PC-3 (cell line): ENCODE results near the gene PTDSS2. TPM values are rescaled to one million over a fixed set of nuclear protein-coding genes. Genes with fewer than 3 reads are reported as not detected.
"Not testable (repeated sequence)": the region's sequence is repeated elsewhere in the genome, so short reads cannot be mapped to it uniquely, and the experiment has no call there.

Experiments
- ATAC-seq: fragments of 200-7000 bp; cut with Tn5 transposase; 2 replicates; pipeline ENCODE4 v1.9.1; 2020; ENCODE audit warnings: mild to moderate bottlenecking, moderate library complexity
- BruUV-seq: library from RNA; stranded (reverse); fragments of 400-500 nt; replicated peaks from 2 replicates; lab custom pipeline; 2021; lab: Mats Ljungman, UMichigan
- CTCF ChIA-PET: fragments of 300-600 bp; sonication (Branson Sonifier 250); formaldehyde crosslinking; loops from one replicate; lab custom pipeline; 2022; ENCODE audit warnings: antibody characterized with exemption; lab: Charles Lee
- POLR2A ChIA-PET: fragments of 300-600 bp; sonication (Branson Sonifier 250); formaldehyde crosslinking; loops from one replicate; lab custom pipeline; 2022; ENCODE audit warnings: antibody characterized with exemption; ENCODE audit not compliant: unreplicated experiment; lab: Charles Lee
- DNase-seq: peaks from one replicate; pipeline ENCODE4 v3.0.0-alpha.2; 2015
- H2AFZ ChIP-seq: fragments of 300-600 bp; sonication (generic); 2 replicates; pipeline ENCODE4 v1.6.0; 2016; ENCODE audit warnings: antibody characterized with exemption, low read length
- H3F3A ChIP-seq: fragments of 300-600 bp; sonication (generic); one replicate; pipeline ENCODE4 v1.6.0; 2017; ENCODE audit warnings: antibody characterized with exemption, low read length, control low read depth, mild to moderate bottlenecking; ENCODE audit not compliant: unreplicated experiment
- H3K27ac ChIP-seq: fragments of 300-600 bp; sonication (generic); 2 replicates; pipeline ENCODE4 v1.5.1; 2016; ENCODE audit warnings: mild to moderate bottlenecking, low read length
- H3K27me3 ChIP-seq: fragments of 300-600 bp; sonication (generic); 2 replicates; pipeline ENCODE4 v1.6.1; 2016; ENCODE audit warnings: low read length, mixed read lengths
- H3K36me3 ChIP-seq: fragments of 300-600 bp; sonication (generic); 2 replicates; pipeline ENCODE4 v1.6.1; 2016; ENCODE audit warnings: low read depth, mixed run types, low read length, mixed read lengths
- H3K4me1 ChIP-seq: fragments of 300-600 bp; sonication (generic); 2 replicates; pipeline ENCODE4 v1.5.1; 2016; ENCODE audit warnings: low read length; ENCODE audit not compliant: insufficient read depth
- H3K4me2 ChIP-seq: fragments of 300-600 bp; sonication (generic); 2 replicates; pipeline ENCODE4 v1.6.0; 2016; ENCODE audit warnings: low read length
- H3K4me3 ChIP-seq: fragments of 300-600 bp; sonication (generic); 2 replicates; pipeline ENCODE4 v1.5.1; 2016; ENCODE audit warnings: mild to moderate bottlenecking, low read length, mixed read lengths
- H3K79me2 ChIP-seq: fragments of 300-600 bp; sonication (generic); 2 replicates; pipeline ENCODE4 v1.6.1; 2017; ENCODE audit warnings: low read length, mixed read lengths
- H3K9ac ChIP-seq: fragments of 300-600 bp; sonication (generic); 2 replicates; pipeline ENCODE4 v1.6.0; 2016; ENCODE audit warnings: mild to moderate bottlenecking, low read length
- H3K9me2 ChIP-seq: fragments of 300-600 bp; sonication (generic); replicated peaks from 2 replicates; pipeline ENCODE4 v1.6.1; 2016; ENCODE audit warnings: mixed run types, low read length, mixed read lengths
- H3K9me3 ChIP-seq: fragments of 300-600 bp; sonication (generic); 2 replicates; pipeline ENCODE4 v1.6.1; 2016; ENCODE audit warnings: low read length, mixed read lengths
- H4K20me1 ChIP-seq: fragments of 300-600 bp; sonication (generic); 2 replicates; pipeline ENCODE4 v1.6.1; 2016; ENCODE audit warnings: low read length, mixed read lengths
- EZH2 ChIP-seq: fragments of 300-600 bp; sonication (generic); IDR thresholded peaks from one replicate; pipeline ENCODE4 v1.6.1; 2017; ENCODE audit warnings: antibody characterized with exemption, mild to moderate bottlenecking, low read length; ENCODE audit not compliant: unreplicated experiment
- EZH2phosphoT487 ChIP-seq: fragments of 300-600 bp; sonication (generic); IDR thresholded peaks from 2 replicates; pipeline ENCODE4 v1.6.1; 2018; ENCODE audit warnings: mild to moderate bottlenecking, antibody characterized with exemption, low read length, borderline replicate concordance
- intact Hi-C: fragments of 100-400 bp; cut with micrococcal nuclease; formaldehyde crosslinking; loops from 2 replicates; pipeline ENCODE4 v1.9.0; 2023
- total RNA-seq: library from RNA; depleted of rRNA; stranded (reverse); fragments of >200 nt; gene quantifications from 2 replicates; pipeline ENCODE4 v1.2.3, GENCODE V29; 2014
- TF ChIP-seq, protein P1 (sequence below): fragments of 300-600 bp; sonication (generic); conservative IDR thresholded peaks from 2 replicates; pipeline ENCODE4 v1.5.1; 2017; ENCODE audit warnings: antibody characterized with exemption, low read depth, mild to moderate bottlenecking, low read length

Gene PTDSS2
- total RNA-seq, 1 experiment from 2014 or later: 53.0 TPM

DNA sequence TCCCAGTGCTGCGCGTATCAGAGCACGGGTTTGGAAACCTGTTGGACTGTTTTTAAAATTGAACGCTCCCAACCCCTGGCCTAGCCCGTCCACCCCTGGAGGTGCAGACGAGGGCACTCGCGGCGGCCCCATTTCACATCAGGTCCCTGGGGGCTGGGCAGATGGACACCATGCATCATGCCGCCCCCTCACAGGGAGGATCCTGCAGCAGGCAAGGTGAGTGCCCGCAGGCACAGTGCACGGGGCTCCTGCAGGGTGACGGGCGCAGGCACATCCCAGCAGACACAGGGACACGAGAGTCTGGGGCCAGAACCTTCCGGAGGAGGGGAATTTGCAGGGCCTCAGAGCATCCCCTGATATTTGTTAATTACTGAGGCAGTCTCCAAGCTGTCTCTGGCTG, 15.6 kb upstream of the PTDSS2 start:
- Histone ChIP-seq H3K4me1 (no peaks in the 10 kb centered on the region), H3F3A (no peaks in the 10 kb centered on the region), H3K36me3 (no peaks in the 10 kb centered on the region), H4K20me1 (no peaks in the 10 kb centered on the region), H3K27me3 (no peaks in the 10 kb centered on the region), H3K4me3 (no peak overlapping the region), H3K9me2 (no peaks in the 10 kb centered on the region), H3K4me2 (no peak overlapping the region), H3K79me2 (no peaks in the 10 kb centered on the region), H3K9ac (no peak overlapping the region), H3K9me3 (no peaks in the 10 kb centered on the region), H2AFZ (no peak overlapping the region), H3K27ac (no peak overlapping the region)
- ChIA-PET POLR2A (no interaction called here), CTCF (no interaction called here)
- intact Hi-C loops: no loop called here
- no TSS peak for BruUV-seq
- no peak for DNase-seq
- TF ChIP-seq EZH2 (no peak), EZH2phosphoT487 (no peak)
- TF ChIP-seq, protein P1, sequence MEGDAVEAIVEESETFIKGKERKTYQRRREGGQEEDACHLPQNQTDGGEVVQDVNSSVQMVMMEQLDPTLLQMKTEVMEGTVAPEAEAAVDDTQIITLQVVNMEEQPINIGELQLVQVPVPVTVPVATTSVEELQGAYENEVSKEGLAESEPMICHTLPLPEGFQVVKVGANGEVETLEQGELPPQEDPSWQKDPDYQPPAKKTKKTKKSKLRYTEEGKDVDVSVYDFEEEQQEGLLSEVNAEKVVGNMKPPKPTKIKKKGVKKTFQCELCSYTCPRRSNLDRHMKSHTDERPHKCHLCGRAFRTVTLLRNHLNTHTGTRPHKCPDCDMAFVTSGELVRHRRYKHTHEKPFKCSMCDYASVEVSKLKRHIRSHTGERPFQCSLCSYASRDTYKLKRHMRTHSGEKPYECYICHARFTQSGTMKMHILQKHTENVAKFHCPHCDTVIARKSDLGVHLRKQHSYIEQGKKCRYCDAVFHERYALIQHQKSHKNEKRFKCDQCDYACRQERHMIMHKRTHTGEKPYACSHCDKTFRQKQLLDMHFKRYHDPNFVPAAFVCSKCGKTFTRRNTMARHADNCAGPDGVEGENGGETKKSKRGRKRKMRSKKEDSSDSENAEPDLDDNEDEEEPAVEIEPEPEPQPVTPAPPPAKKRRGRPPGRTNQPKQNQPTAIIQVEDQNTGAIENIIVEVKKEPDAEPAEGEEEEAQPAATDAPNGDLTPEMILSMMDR: no peak
- ATAC-seq: no peak

DNA sequence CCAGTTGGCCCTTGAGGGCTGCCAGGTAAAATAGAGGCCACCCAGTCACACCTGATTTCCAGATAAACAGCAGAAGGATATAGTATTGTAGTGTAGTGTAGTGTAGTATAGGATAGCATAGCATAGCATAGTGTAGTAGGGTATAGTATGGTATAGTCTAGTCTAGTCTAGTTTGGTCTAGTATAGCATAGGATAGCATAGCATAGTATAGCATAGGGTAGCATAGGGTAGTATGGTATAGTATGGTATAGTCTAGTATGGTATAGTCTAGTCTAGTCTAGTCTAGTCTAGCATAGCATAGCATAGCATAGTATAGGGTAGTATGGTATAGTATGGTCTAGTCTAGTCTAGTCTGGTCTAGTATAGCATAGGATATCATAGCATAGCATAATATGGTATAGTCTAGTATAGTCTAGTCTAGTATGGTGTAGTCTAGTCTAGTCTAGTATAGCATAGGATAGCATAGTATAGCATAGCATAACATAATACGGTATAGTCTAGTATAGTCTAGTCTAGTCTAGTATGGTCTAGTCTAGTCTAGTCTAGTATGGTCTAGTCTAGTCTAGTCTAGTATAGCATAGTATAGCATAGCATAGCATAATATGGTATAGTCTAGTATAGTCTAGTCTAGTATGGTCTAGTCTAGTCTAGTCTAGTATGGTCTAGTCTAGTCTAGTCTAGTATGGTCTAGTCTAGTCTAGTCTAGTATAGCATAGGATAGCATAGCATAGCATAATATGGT, 14.9 kb upstream of the PTDSS2 start:
- H3K79me2 ChIP-seq, H3K4me1 ChIP-seq, H3K27me3 ChIP-seq, H2AFZ ChIP-seq, BruUV-seq, H3K9ac ChIP-seq, H3K27ac ChIP-seq, H3F3A ChIP-seq, H3K4me2 ChIP-seq, H3K9me3 ChIP-seq, H3K36me3 ChIP-seq, H3K9me2 ChIP-seq, DNase-seq, intact Hi-C loops, CTCF ChIA-PET, H4K20me1 ChIP-seq, H3K4me3 ChIP-seq, POLR2A ChIA-PET, ATAC-seq: not testable (repeated sequence)

- Histone ChIP-seq H3K9me2 (no peaks in the 10 kb centered on the region), H2AFZ (no peak overlapping the region), H3K27me3 (no peaks in the 10 kb centered on the region), H3K4me3 (no peak overlapping the region), H3K9ac (no peak overlapping the region), H3K9me3 (no peaks in the 10 kb centered on the region), H3F3A (no peaks in the 10 kb centered on the region), H3K27ac (no peak overlapping the region), H3K4me1 (peaks cover 8% of the 10 kb centered on the region; the same call in 1 of the 2 replicates), H4K20me1 (no peaks in the 10 kb centered on the region), H3K79me2 (0 out of 2 replicates have a peak, but pooled peaks cover 17% of the 10 kb centered on the region), H3K4me2 (no peak overlapping the region), H3K36me3 (no peaks in the 10 kb centered on the region)
- ChIA-PET CTCF (no interaction called here), POLR2A (no interaction called here)
- ATAC-seq: no peak
- intact Hi-C loops: no loop called here
- TF ChIP-seq EZH2 (no peak), EZH2phosphoT487 (no peak)
- TF ChIP-seq, protein P1: no peak
- no peak for DNase-seq
- no TSS peak for BruUV-seq
These were observed 12.7 kb upstream of the PTDSS2 start for GRCh38 chr11:437228-437870.
